ENCODE data around the gene ACAP2.

GRCh38 chr3:195411836-195412235, 31.0 kb downstream of the ACAP2 start:
- TF ChIP-seq CTCF (conservative IDR thresholded peaks at IDR 0.05) (no peak), ZFX (IDR thresholded peaks at IDR 0.05) (no peak)
